Stimulated activated CD4-positive, alpha-beta T cell treated with anti-CD3 and anti-CD28 coated beads, Interleukin-12 subunit alpha, Interleukin-12 subunit beta, amount 100 ng/mL, for 4 hours (primary cell): ENCODE data around the gene CRISPLD2.
"Not testable (repeated sequence)": the region's sequence is repeated elsewhere in the genome, so short reads cannot be mapped to it uniquely, and the experiment has no call there.

Experiments
- DNase-seq: peaks from one replicate; pipeline ENCODE4 v3.0.0-alpha.2; 2020

Gene CRISPLD2

GRCh38 chr16:84937196-84938005 lies 117.6 kb downstream of the CRISPLD2 start:
- no peak for DNase-seq

- not testable (repeated sequence) for DNase-seq
Measured at GRCh38 chr16:84938616-84939015, 118.8 kb downstream of the CRISPLD2 start.

DNA sequence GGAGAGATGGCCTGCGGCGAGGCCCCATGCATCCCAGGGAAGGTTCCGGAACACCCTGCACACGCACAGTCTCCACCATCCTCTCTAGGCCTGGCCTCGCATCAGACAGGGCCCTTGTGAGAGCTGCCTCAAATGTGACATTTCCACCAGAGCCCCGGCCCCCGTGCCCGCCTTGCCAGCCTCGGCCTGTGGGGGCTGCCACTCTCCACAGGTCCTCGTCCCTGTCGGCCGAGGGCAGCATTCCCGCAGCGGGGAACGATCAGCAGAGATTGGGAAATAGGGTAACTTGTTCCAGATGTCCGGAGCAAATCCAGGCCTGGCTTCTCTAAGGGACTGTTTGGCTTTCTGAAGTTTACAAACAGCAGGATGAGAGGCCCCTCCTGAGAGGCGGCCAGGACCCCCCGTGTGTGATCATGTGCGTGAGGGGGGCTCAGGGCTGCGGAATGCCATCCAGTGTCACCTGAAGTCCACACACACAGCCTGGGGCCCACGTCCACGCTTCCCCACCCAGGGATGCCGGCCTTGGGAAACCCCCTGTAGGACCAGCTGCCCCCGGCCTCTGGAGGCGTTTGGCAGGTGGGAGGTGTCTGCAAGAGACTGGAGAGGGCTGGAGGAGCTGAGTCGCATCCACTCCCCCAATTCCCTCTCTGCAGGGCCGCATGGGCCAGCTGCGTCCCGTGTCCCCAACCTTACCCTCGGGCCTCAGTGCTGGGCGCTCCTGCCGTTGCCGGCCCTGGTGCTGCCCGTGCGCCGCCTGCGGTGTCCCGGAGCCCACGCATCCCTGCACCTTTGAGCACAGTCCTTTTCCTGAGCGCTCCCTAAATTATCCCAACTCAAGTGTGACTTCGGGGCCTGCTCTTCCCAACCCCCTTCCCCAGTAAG lies 121.1 kb downstream of the CRISPLD2 start:
- DNase-seq = no peak

DNA sequence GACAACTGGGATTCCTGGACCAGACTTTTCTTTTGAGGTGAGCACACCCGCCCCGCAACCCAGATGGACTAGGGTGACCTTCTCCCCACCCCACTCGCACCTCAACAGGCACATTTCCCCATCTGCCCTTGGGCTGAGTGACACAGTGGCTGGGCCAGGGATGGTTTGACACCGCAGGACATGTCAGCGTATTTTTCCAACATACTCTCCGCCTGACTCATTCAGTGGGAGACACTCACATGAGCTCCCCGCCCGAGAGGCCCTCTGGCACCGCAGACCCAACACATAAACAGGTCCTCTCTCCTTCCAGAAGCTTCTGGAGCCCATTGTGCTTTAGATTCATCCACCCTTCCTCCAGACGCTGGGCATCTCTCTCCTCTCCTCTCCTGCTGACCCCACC lies 122.1 kb downstream of the CRISPLD2 start:
- no peak for DNase-seq

- DNase-seq = no peak
Measured at GRCh38 chr16:84942786-84943185, 123.0 kb downstream of the CRISPLD2 start.

DNA sequence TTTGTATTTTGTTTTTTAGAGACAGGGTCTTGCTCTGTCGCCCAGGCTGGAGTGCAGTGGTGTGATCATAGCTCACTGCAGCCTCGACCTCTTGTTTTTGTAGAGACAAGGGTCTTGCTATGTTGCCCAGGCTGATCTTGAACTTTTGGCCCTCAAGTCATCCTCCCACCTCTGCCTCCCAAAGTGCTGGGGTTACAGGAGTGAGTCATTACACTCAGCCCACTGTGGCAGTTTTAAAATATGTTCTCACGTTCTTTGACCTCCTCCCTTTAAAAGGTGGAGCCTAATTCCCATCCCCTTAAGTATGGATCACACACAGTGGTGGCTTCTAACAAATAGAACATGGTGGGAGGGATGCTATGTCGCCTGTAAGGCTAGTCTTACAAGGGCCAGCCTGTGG lies 123.8 kb downstream of the CRISPLD2 start:
- no peak for DNase-seq

GRCh38 chr16:84947022-84947421 lies 127.2 kb downstream of the CRISPLD2 start:
- DNase-seq = no peak

DNA sequence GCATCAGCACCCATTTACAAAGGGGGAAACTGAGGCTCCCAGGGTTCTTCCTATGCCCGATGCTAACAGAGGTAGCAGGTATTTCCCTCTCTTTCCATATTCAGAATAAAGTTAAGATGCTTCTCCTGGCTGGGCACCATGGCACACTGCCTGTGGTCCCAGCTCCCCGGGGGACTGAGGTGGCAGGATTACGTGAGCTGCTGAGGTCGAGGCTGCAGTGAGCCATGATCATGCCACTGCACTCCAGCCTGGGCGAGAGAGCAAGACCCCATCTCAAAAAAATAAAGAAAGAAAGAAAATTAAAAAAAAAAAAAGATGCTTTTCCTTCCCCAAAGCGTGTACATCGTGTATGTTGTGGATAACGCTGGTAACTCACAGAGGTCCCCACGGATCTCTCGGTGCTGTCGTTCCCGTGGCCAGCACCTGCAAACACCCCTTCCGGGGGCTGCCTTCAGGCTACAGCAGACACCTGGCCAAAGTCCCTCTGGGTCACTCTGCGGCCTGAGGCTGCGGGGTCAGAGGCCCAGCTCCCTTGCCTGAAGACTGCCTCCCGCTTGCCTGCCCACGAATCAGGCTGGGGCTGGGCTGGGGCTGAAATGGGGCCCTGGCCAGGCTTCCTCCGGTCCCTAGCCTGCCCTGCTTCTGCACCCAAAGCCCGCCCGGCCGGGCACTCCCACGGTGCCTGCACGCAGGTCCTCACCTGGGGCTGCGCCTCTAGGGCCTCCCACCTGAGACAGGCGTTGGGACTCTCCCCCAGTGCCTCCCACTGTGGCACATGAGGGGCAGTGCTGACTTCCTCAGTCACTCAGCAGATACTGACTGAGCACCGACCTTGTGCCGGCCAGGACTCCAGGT lies 128.4 kb downstream of the CRISPLD2 start:
- no peak for DNase-seq

DNA sequence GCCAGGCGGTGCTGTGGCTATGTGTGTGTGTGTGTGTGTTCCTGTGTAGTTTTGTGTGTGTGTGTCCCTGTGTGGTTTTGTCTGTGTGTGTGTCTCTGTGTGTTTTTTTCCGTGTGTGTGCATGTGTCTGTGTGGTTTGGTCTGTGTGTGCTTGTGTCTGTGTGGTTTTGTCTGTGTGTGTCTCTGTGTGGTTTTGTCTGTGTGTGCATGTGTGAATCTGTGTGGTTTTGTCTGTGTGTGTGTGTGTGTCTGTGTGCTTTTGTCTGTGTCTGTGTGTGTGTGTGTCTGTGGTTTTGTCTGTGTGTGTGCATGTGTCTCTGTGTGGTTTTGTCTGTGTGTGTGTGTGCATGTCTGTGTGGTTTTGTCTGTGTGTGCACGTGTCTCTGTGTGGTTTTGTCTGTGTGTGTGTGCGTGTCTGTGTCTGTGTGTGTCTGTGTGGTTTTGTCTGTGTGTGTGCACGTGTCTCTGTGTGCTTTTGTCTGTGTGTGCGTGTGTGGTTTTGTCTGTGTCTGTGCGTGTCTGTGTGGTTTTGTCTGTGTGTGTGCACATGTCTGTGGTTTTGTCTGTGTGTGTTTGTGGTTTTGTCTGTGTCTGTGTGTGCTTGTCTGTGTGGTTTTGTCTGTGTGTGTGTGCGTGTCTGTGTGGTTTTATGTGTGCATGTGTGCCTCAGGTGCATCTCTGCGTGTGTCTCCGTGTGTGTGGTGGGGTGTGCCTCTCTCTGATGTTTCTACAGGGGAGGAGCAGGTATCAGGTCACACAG lies 129.2 kb downstream of the CRISPLD2 start:
- no peak for DNase-seq

DNA sequence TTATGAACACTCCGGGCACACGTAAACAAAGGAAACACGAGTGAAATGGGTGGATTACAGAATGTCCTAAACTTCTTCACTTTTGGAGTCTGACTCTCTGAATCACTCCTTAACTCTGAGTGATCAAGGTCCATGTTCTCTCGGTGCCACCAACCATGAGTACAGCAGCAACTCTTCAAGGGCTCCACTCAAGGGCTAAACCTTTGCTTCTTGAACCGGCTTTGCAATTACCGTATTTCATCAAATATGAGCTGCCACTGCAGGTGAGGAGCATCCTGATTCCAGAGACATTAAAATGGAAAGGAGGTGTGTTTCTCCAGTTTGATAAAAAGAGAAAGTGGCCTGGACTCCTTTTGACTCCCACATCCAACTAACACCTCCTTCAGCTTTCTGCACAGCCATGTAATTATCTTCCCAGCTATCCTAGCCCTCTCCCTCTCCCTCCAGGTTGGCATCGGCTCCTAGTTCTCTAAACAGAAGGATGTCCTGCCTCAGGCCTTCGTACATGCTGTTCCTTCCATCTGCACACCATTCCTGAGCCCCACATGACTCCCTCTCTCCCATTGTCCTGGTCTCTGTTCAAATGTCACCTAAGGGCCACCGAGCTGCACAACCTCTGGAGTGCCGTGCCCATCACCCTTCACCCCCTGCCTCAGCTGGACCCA lies 130.1 kb downstream of the CRISPLD2 start:
- DNase-seq = no peak

- no peak for DNase-seq
Measured at GRCh38 chr16:84950906-84951305, 131.1 kb downstream of the CRISPLD2 start.

DNA sequence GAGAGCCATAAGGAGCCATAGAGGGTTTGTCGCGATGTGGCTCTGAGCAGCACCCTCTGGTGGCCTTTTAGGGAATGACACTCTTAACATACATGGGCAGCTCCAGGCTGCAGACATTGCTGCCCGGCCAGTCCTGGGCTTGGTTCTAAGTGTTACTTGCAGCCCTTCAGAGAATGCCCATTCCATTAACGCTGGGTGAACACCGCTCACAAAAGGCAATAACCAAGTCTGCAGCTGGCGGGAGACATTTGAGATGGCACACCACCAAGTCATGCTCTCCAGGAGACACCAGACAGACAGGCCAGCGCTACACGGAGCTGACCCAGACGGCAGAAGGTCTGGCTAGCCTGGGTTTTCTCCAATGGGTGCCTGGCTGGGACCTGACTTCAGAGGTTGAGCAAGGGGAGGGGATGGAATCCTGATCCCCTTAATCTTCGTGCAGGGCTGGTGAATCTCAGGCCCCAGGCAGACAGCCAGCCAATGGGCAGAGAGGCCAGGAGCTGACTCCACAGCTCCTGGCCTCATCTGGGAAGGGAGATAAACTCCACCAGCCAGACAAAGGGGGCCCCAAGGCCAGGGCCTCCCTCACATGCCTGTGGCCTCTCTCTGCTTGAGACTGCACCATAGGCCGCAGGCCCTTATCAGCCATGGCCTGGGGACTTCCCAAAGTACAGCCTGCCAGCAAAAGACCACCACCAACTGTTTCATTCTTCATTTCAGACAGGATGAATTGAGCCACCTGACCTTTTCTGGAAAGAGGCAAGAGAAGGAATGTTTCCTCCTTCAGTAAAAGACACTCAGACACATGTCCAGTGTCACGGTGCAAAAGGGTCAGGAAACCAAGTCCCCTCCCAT lies 132.8 kb downstream of the CRISPLD2 start:
- DNase-seq = peak; percentile 61

GRCh38 chr16:84953190-84953746 lies 133.5 kb downstream of the CRISPLD2 start:
- no peak for DNase-seq

- DNase-seq = no peak
Measured at GRCh38 chr16:84955427-84955826, 135.6 kb downstream of the CRISPLD2 start.

DNA sequence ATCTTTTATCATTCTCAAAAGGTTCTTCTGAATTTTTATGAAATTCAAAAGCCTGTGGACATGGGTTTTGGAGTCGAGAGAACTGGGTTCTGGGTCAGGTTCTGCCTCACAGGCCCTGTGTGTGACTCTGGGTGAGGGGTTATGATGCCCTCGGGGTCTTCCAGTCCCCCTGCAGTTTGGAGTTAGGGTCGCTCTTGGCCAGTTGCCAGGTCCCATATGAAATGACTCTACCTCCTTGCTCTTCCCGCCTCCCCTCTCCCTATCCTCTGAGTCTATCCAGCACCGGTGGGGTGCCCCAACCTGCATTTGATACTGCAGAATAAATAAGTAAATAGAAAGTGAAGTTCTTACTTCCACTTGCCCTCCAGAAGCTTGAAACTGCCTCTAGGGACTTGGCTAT lies 137.4 kb downstream of the CRISPLD2 start:
- DNase-seq = no peak

DNA sequence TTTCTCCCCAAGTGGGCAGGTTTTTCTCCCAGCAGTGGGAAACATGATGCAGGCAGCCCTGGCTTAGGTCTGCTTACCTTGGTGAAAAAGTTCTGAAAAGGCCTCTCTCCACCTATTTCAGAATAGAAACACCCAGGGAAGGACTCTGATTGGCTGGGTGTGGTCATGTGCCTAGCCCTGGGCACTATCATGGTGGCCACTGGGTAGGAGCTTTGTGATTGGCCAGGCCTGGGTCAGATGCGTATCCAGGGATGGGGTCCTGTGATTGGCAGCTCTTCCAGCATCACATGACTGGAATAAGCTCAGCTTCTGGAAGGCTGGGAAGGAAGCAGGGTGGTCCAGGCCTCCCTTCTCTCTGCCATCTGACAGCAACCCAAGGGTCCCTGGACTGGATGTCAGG lies 138.0 kb downstream of the CRISPLD2 start:
- DNase-seq = no peak
